BLaER1 treated with 17β-estradiol and CSF1 and Interleukin-3, amounts not matched to agents 10 nM and 100 nM (cell line): ENCODE measurements around the gene TMBIM6.
A peak's percentile ranks its signal among the peaks of the same experiment; 100 is the strongest.

Source experiments
- H3K27ac ChIP-seq, 11 experiments: shearing (Covaris generic); formaldehyde crosslinking; 2 replicates each; pipeline ENCODE4 v1.8.1; 2022
- H3K27me3 ChIP-seq, 11 experiments: shearing (Covaris generic); formaldehyde crosslinking; 2 replicates each; pipeline ENCODE4 v1.8.1; 2022
- H3K36me3 ChIP-seq, 11 experiments: shearing (Covaris generic); formaldehyde crosslinking; 2 replicates each; pipeline ENCODE4 v1.8.1; 2022
- H3K4me1 ChIP-seq, 10 experiments: shearing (Covaris generic); formaldehyde crosslinking; 2 replicates each; pipeline ENCODE4 v1.8.1; 2022
- H3K4me2 ChIP-seq, 11 experiments: shearing (Covaris generic); formaldehyde crosslinking; 2 replicates each; pipeline ENCODE4 v1.8.1; 2022
- H3K4me3 ChIP-seq, 10 experiments: shearing (Covaris generic); formaldehyde crosslinking; 2 replicates each; pipeline ENCODE4 v1.8.1; 2022
- H3K9ac ChIP-seq, 11 experiments: shearing (Covaris generic); formaldehyde crosslinking; 2 replicates each; pipeline ENCODE4 v1.8.1; 2022
- H3K9me3 ChIP-seq, 11 experiments: shearing (Covaris generic); formaldehyde crosslinking; replicated peaks in 1 of 11; 2 replicates each; pipeline ENCODE4 v1.8.1; 2022
- H4K20me1 ChIP-seq, 11 experiments: shearing (Covaris generic); formaldehyde crosslinking; 2 replicates each; pipeline ENCODE4 v1.8.1; 2022
- Cebpa-rat ChIP-seq, 11 experiments: shearing (Covaris generic); IDR thresholded peaks; 2 replicates each; pipeline ENCODE4 v1.8.1; 2022

The TMBIM6 gene

DNA sequence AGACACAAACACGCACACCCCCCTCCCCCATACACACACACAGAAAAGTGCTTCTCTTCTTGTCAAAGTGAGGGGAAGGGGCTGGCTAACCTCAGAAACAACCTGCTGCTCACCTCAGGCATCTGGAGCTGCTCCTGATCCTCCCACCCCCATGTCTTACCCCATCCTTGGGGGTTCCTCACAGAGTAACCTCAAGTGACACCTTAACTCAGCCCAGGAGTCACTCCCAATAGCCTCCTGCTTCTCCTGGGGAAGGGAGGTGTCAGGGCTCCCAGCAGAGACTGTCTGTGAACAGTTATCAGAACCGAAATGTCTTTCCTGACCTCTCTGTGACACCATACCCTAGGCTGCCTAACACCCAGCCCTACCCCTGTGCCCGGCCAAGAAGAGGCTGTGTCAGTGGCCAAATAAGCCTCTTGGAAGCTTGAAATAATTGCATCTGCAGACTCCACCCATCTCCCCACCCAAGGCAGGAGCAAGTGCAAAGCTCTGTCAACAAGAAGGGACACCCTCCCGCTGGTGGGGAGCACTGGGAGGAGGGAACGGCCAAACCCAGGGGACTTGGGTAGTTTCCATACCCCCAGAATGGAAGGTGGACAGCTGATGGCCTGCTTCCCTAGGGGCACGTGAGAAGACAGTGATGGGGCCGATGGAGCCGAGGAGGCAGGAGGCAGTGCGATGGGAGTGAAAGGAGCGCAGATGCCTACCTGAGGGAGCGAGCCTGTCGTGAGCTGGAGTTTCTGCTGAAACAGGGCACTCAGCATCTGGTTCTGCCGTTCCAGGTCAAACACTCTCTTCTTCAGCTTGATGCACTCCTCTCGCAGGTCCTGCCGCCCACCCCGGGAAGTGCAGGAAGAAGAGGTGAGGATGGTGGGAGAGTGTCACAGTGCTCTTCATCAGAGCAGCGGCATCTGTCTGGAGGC, 60.0 kb downstream of the TMBIM6 start:
- no peaks in the 10 kb centered on the region for H3K27me3 ChIP-seq
- peaks cover 65 to 100% (median 97%) of the 10 kb centered on the region in 11 experiments for H3K36me3 ChIP-seq
- TF ChIP-seq Cebpa-rat (IDR thresholded peaks at IDR 0.05) = no peak
- peaks cover 0 to 93% (median 17%) of the 10 kb centered on the region in 11 experiments; a peak in 16 of 22 replicates for H4K20me1 ChIP-seq
- no peaks in the 10 kb centered on the region for H3K9me3 ChIP-seq
- H3K4me3 ChIP-seq = no peak overlapping the region
- peak overlapping the region in 2 of 11 experiments; percentile 4 to 47; a peak in 2 of 22 replicates for H3K9ac ChIP-seq
- H3K4me2 ChIP-seq = peak overlapping the region in 2 of 11 experiments; percentile 2 to 26; a peak in 1 of 22 replicates
- peak overlapping the region in 3 of 11 experiments; percentile 1 to 54 (median 18); a peak in 4 of 22 replicates for H3K27ac ChIP-seq
- H3K4me1 ChIP-seq = peaks cover 0 to 33% (median 20%) of the 10 kb centered on the region in 10 experiments; a peak in 12 of 20 replicates

DNA sequence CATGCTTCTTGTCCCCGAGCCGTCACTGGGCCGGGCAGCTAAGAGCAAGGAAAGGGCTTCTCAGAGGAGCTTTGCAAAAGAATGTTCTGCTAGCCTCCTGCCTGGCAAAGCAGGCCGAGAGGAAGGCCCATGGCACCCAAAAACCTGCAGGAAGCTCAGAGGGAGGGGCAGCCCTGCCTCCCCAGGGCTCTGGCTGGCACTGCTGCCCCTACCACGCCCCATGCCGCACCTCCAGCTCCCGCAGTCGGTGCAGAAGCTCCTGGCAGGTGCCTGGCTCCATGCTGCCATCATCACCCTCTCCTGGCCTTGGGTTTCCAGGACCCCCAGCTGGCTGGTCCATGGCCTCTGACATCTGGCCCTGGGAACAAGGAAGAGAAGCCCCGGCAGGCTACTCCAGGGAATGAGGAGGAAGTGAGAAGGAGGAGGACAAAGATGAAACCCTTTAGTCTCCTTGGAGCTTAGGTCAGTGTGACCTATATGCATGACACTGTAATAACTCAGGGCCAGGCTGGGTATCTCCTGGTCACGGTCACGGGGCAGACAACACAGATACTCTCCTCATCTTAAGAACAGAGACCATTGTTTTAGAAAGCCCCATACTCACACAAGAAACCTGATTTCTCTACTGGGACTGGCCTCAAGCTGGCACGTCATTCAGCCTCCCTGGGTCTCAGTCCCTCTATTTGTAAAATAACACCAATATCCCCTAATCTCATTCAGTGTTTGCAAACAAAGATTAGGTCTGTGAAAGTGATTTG, 62.5 kb downstream of the TMBIM6 start:
- no peak for TF ChIP-seq Cebpa-rat (IDR thresholded peaks at IDR 0.05)
- H3K4me1 ChIP-seq = peaks cover 7 to 50% (median 33%) of the 10 kb centered on the region in 10 experiments
- peaks cover 46 to 96% (median 72%) of the 10 kb centered on the region in 11 experiments for H3K36me3 ChIP-seq
- H4K20me1 ChIP-seq = peaks cover 0 to 98% (median 38%) of the 10 kb centered on the region in 11 experiments; a peak in 17 of 22 replicates
- H3K4me2 ChIP-seq = peak overlapping the region in 3 of 11 experiments; percentile 12 to 22 (median 18); a peak in 2 of 22 replicates
- H3K27me3 ChIP-seq = no peaks in the 10 kb centered on the region
- H3K9me3 ChIP-seq = no peaks in the 10 kb centered on the region
- H3K27ac ChIP-seq = no peak overlapping the region
- no peak overlapping the region for H3K9ac ChIP-seq
- no peak overlapping the region for H3K4me3 ChIP-seq

DNA sequence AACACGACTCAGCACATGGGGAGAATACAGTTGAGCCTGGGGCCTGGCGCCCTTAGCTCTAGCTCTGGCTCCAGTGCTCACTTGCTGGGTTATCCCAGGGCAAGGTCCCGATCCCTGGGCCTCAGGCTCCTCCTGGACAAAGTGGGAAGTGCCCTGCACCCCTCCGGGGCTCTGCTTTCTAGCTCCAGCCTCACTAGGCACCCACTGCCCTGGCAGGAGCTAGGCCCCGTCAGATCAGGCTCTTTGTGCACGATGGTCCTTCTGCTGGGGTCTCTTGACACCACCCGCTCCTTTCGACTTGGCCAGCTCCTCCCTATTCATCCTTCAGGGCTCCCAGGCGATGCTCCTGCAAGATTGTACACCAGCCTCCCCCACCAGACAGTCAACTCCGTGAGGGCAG, 63.5 kb downstream of the TMBIM6 start:
- H3K27ac ChIP-seq = no peak overlapping the region
- H3K27me3 ChIP-seq = no peaks in the 10 kb centered on the region
- H3K4me3 ChIP-seq = no peak overlapping the region
- H3K9ac ChIP-seq = no peak overlapping the region
- no peak overlapping the region for H3K4me2 ChIP-seq
- no peaks in the 10 kb centered on the region for H3K9me3 ChIP-seq
- H4K20me1 ChIP-seq = peaks cover 0 to 99% (median 38%) of the 10 kb centered on the region in 11 experiments; a peak in 17 of 22 replicates
- peaks cover 17 to 57% (median 38%) of the 10 kb centered on the region in 10 experiments for H3K4me1 ChIP-seq
- no peak for TF ChIP-seq Cebpa-rat (IDR thresholded peaks at IDR 0.05)
- peaks cover 46 to 87% (median 63%) of the 10 kb centered on the region in 11 experiments for H3K36me3 ChIP-seq

DNA sequence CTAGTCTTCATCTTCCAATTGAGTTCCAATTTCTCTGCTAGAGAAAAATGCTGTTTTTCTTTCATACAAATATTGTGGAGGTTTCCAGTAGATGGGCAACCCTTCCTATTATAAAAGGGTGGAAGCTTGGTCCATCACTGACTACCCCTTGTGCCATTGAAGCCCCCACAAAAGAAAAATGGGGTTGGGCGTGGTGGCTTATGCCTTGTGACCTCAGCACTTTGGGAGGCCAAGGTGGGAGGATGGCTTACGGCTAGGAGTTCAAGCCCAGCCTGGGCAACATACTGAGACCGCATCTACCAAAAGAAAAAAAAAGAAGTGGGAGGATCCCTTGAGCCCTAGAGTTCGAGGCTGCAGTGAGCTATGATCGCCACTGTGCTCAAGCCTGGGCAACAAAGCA, 64.1 kb downstream of the TMBIM6 start:
- H3K4me1 ChIP-seq = peaks cover 23 to 63% (median 44%) of the 10 kb centered on the region in 10 experiments
- H3K4me3 ChIP-seq = no peak overlapping the region
- H4K20me1 ChIP-seq = peaks cover 0 to 98% (median 38%) of the 10 kb centered on the region in 11 experiments; a peak in 17 of 22 replicates
- no peaks in the 10 kb centered on the region for H3K27me3 ChIP-seq
- H3K9me3 ChIP-seq = no peaks in the 10 kb centered on the region
- no peak overlapping the region for H3K4me2 ChIP-seq
- H3K9ac ChIP-seq = no peak overlapping the region
- no peak for TF ChIP-seq Cebpa-rat (IDR thresholded peaks at IDR 0.05)
- H3K36me3 ChIP-seq = peaks cover 45 to 81% (median 57%) of the 10 kb centered on the region in 11 experiments
- H3K27ac ChIP-seq = no peak overlapping the region

DNA sequence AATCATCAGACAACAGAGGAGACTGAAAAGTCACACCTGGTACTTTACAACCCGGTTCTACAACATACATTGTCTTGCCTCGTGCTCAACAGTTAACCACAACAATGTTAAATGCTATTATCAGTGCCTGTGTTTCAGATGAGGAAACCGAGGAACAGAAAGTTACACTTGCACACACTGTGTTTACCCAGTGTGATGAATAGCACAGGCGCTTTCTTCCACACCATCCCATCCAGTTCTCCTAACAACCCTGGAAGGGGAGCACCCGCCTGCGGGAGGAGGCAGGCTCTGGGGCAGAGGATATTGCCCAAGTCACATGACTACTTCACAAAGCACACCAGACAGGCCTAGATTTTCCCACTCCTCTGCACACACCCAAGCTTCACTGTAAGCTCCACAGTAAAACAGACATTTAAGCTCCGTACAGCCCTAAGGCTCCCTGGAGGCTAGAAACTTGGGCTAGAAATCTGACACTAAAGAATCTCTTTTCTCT, 65.0 kb downstream of the TMBIM6 start:
- Histone ChIP-seq H3K9ac (peak overlapping the region in 1 of 11 experiments; percentile 6; a peak in 1 of 22 replicates), H3K4me2 (no peak overlapping the region), H3K4me3 (no peak overlapping the region), H3K27me3 (no peaks in the 10 kb centered on the region), H4K20me1 (peaks cover 0 to 96% (median 40%) of the 10 kb centered on the region in 11 experiments; a peak in 17 of 22 replicates), H3K4me1 (peaks cover 32 to 65% (median 48%) of the 10 kb centered on the region in 10 experiments), H3K27ac (no peak overlapping the region), H3K9me3 (no peaks in the 10 kb centered on the region), H3K36me3 (peaks cover 39 to 71% (median 47%) of the 10 kb centered on the region in 11 experiments)
- TF ChIP-seq Cebpa-rat (IDR thresholded peaks at IDR 0.05) = no peak

DNA sequence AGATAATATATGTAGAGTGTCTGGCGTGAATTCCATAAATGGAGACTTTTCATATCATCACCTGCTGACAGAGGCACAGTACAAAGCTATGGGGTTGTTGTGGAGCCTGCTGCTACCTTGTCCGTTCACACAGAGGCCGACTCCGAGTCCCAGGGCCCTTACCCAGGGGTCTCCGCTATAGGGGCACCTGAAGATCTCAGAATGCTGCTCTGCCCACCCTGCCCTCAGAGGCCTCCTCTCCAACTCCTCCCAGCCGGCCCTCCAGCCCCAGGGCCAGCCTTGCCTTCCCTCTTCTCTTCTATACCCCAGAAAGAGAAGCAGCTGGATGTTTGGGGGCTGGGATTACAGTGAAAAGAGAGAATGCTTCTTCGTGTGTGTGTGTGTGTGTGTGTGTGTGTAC, 65.5 kb downstream of the TMBIM6 start:
- TF ChIP-seq Cebpa-rat (IDR thresholded peaks at IDR 0.05) = no peak
- H3K9ac ChIP-seq = peak overlapping the region in 3 of 11 experiments; percentile 6 to 30 (median 14); a peak in 2 of 22 replicates
- H3K4me3 ChIP-seq = no peak overlapping the region
- H3K27ac ChIP-seq = 0 out of 22 replicates have a peak overlapping the region, but pooled peaks of 1 of the 11 experiments have one; percentile 16
- 0 out of 22 replicates have a peak overlapping the region, but pooled peaks of 1 of the 11 experiments have one; percentile 97 for H3K4me2 ChIP-seq
- peaks cover 35 to 66% (median 42%) of the 10 kb centered on the region in 11 experiments for H3K36me3 ChIP-seq
- no peaks in the 10 kb centered on the region for H3K9me3 ChIP-seq
- no peaks in the 10 kb centered on the region for H3K27me3 ChIP-seq
- peaks cover 37 to 65% (median 52%) of the 10 kb centered on the region in 10 experiments for H3K4me1 ChIP-seq
- H4K20me1 ChIP-seq = peaks cover 0 to 96% (median 44%) of the 10 kb centered on the region in 11 experiments; a peak in 17 of 22 replicates

DNA sequence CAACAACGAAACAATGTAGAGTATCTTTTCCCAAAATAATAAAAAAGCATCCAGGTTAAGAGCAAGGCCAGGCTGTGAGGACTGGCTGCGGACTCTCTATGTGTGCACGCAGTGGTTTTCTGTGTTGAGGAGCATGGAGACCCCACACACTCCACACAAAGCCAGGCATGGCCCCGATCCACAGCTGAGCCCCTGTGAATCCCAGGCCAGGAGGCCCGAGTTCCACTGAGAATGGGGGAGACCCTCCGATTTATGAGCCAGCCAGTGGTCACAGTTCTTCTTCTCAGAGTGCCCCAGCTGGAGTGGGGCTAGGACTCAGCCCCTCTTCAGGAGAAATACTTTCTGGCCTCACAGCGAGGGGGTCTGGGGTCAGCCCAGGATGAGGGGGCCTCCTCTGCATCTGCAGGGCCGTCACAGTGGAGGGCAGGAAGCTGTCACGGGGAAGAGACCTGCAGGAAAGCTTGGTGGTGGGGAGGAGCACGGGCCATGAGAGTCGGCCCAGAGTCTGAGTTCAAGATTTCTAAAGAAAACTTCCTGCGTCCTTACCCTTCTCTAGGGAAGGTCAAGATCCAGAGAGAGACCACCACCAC, 66.7 kb downstream of the TMBIM6 start:
- H3K9ac ChIP-seq = peak overlapping the region; percentile 29 to 80 (median 65); a peak in 18 of 22 replicates
- H3K27ac ChIP-seq = peak overlapping the region in 9 of 11 experiments; percentile 58 to 88 (median 76); a peak in 18 of 22 replicates
- TF ChIP-seq Cebpa-rat (IDR thresholded peaks at IDR 0.05) = no peak

More for the DNA sequence above, 66.7 kb downstream of the TMBIM6 start:
- H3K4me3 ChIP-seq = peak overlapping the region in 2 of 10 experiments; percentile 10 to 32; a peak in 1 of 20 replicates
- no peaks in the 10 kb centered on the region for H3K27me3 ChIP-seq
- H3K9me3 ChIP-seq = no peaks in the 10 kb centered on the region
- H3K4me1 ChIP-seq = peaks cover 49 to 71% (median 62%) of the 10 kb centered on the region in 10 experiments
- H3K36me3 ChIP-seq = peaks cover 27 to 54% (median 31%) of the 10 kb centered on the region in 11 experiments
- H4K20me1 ChIP-seq = peaks cover 0 to 93% (median 43%) of the 10 kb centered on the region in 11 experiments; a peak in 17 of 22 replicates
- peak overlapping the region; percentile 70 to 97 (median 92) for H3K4me2 ChIP-seq
